Stimulated activated CD8-positive, alpha-beta memory T cell treated with anti-CD3 and anti-CD28 coated beads, Interleukin-7, amount 100 ng/mL, for 4 hours (primary cell): Measurements from ENCODE around the gene CSRP2.

Source experiments
- DNase-seq, 2 donors: peaks; one replicate each; pipeline ENCODE4 v3.0.0-alpha.2; 2020; ENCODE audit warnings: low read depth in 2 of 2

The CSRP2 gene

DNA sequence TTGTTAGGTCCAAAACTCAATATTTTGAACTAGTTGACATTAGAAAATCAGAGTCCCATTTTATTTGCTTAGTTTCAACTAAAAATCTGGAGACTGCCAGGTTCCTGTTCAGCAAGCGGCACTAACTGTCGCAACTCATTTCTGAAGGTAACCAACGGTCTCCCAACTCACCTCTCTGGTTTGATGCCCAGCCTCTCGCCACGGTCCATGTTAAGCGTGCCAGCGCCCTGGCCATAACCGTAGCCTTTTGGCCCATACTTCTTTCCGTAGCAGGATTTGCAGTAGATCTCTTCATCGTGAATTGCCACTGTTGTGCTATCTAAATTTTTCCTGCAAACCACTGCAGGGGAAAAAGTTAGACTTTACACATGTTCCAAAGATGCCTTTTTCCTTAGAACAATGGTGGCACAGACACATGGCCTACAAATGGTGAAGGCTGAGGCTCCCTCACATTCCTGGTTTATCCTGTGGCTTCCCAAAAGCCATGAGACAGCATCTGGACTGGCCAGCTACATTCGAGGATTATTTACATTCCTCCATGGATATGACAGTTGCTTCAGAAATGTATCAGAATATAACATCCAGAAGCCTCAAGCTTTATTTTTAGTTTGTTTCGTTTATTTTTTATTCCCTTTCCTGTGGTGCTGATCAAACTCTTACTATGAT, 15.7 kb downstream of the CSRP2 start:
- no peak for DNase-seq

- no peak for DNase-seq
Measured at GRCh38 chr12:76860256-76860655, 18.6 kb downstream of the CSRP2 start.

GRCh38 chr12:76859611-76860010, 19.2 kb downstream of the CSRP2 start:
- no peak for DNase-seq

DNA sequence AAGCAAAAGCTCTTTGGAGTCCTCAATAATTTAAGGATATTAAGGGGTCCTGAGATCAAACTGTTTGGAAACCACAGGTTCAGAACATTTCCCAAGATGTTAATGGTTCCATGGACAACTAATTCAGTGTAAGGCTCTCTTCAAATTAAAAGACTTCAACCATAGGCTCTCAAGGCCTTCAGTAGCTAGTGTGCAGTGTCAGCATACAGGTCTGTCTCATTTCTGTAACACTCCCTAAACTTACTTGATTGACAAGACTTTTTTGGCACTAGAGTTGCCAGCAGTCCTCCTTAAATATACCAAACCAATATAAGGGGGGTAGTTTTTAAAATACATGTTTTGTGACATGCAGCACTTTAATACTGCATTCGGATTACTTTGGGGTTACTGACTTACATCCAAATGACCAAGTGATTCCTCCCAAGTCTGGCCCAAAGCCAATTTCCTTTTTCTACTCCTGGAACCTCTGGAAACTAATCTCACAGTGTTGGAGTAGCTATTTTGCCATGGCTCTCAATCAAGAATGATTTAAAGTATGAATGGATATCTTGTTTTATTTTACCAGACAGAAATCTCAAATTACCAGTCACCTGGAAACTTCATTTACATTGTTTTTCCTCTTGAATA, 22.7 kb downstream of the CSRP2 start:
- no peak for DNase-seq

DNA sequence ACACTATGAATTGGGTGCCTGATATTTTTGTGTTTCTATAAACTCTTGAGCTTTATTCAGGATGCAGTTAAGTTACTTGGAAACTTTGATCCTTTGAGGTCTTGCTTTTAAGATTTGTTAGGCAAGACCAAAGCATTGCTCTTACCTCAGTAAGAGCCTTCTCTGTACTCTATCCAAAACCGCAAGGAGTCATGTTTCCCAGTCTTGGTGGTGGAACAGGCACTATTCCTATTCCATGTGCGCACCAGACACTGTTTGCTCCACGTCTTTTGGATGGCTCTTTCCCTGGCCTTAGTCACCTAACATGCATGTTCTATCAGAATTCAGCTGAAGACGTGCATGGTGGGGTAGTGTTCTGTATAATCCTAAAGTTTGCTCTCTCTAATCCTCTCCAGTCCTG, 23.5 kb downstream of the CSRP2 start:
- no peak for DNase-seq

DNA sequence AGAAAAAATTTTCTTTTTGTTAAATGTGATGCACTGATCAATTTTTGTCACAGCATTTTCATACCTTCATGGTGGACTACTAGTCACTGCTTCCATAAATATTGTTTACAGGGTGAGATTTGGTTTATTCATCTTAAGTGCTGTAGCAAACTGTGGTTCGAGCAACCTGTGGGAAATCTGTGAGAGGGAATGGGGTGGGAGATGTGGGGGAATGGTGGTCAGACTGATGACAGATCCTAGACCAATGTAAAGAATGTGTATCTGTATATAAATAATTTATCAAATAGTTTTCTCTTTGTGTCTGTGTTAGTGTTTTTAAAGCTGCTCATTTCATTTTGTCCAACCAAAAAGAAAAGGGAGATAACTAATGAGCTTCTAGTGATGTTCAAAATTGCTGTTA, 26.7 kb downstream of the CSRP2 start:
- no peak for DNase-seq

GRCh38 chr12:76848132-76848531, 30.7 kb downstream of the CSRP2 start:
- DNase-seq: no peak

DNA sequence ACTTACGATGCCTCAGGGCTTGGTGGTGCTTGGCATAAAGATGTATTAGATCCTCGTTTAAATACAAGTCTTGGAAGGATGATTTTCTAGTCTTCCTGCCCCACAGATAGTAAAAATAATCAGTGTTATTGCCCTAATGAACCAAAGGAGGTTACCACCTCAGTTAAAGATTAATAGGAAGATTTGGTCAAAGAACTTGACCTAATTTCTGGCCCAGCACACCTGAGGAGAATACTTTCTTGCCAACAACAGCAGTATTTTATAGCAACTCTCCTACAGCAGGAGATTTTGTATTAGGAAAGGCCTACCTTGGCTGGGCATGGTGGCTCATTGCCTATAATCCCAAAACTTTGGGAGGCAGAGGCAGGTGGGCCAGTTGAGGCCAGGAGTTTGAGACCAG, 31.6 kb downstream of the CSRP2 start:
- DNase-seq: no peak

GRCh38 chr12:76836633-76837032, 42.2 kb downstream of the CSRP2 start:
- no peak for DNase-seq

DNA sequence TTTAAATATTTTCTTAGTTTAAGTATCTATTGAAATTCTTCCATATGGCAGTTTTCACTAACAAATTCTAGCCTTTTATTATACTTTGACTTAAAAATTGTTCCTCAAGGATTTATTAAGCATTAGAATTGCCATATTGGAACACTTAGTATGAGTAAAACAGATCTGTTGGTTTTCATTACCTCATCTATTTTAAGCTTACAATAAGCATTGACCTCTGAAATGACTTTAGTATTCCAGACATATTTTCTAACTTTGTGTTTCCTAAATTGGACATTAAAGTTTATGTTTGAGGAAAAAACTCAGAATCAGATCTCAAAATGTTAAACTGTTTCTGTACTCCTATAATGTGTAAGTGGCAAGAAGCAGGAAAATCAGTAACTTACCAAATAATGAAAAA, 48.4 kb downstream of the CSRP2 start:
- DNase-seq: no peak

DNA sequence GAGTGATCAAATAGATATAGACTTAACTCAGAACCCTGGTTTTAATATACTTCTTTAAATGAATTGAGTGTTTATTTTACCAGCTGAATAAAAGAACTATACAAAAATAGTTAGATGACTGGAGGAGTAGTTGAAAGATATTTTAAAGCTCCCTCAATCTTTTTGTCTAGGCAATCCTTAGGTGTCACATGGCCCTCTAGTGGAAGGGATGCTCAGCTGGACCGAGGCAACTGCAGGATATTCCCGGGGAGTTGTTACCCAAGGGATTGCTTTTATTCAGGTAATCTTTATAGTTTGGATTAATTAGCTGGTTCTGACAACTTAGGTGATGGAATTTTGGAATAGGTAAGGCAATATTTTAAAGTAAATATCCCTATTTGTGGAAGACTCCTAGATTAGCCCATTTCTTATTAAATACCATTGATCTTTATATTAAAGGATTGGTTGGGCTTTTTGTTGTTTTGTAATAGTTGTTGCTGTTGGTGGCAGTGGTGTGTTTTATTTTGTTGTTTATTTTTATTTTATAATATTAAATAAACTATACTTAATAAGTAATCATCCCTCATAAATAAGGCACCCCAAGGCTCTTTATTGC, 57.8 kb downstream of the CSRP2 start:
- DNase-seq: no peak

GRCh38 chr12:76813972-76814371, 64.8 kb downstream of the CSRP2 start:
- DNase-seq: no peak

- no peak for DNase-seq
Measured at GRCh38 chr12:76813265-76813664, 65.6 kb downstream of the CSRP2 start.

GRCh38 chr12:76811976-76812375, 66.8 kb downstream of the CSRP2 start:
- DNase-seq: no peak

DNA sequence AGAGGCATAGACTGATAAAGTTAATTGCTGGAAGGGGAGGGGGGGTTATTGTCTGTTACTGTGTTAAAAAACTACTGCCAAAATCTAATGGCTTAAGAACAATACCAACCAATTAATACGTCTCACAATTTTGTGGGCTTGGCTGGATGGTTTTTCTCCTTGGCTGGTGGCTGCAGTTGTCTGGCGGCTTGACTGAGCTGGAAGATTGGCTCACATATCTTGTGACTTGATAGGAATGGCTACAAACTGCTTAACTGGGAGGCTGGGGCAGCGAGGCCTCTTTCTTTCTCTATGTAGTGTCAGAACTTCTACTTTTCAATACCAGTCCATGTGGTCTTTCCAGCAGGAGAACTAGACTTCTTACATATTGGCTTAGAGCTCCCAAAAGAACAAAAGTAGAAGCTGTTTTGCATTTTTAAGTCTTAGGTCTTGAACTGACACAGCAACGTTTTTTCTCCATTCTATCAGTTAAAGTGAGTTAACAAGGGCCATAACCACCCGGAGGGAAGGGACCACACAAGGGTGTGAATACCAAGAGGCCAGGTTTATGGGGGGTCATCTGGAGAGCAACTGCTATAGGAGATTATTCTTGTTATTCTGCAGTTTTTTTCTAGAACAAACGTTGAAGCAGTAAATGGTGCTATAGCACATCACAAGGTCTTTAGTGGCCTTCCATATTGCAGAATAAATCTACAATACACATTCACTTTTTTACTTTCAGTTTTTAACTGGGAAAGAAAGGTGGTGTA, 68.0 kb downstream of the CSRP2 start:
- DNase-seq: no peak
